PC-3 (cell line): ENCODE measurements around the gene FLII. TPM values are rescaled to one million over a fixed set of nuclear protein-coding genes. Genes with fewer than 3 reads are reported as not detected.

Source experiments
- ATAC-seq: fragments of 200-7000 bp; cut with Tn5 transposase; 2 replicates; pipeline ENCODE4 v1.9.1; 2020; ENCODE audit warnings: mild to moderate bottlenecking, moderate library complexity
- BruUV-seq: library from RNA; stranded (reverse); fragments of 400-500 nt; replicated peaks from 2 replicates; lab custom pipeline; 2021; lab: Mats Ljungman, UMichigan
- CTCF ChIA-PET: fragments of 300-600 bp; sonication (Branson Sonifier 250); formaldehyde crosslinking; loops from one replicate; lab custom pipeline; 2022; ENCODE audit warnings: antibody characterized with exemption; lab: Charles Lee
- POLR2A ChIA-PET: fragments of 300-600 bp; sonication (Branson Sonifier 250); formaldehyde crosslinking; loops from one replicate; lab custom pipeline; 2022; ENCODE audit warnings: antibody characterized with exemption; ENCODE audit not compliant: unreplicated experiment; lab: Charles Lee
- DNase-seq: peaks from one replicate; pipeline ENCODE4 v3.0.0-alpha.2; 2015
- H2AFZ ChIP-seq: fragments of 300-600 bp; sonication (generic); 2 replicates; pipeline ENCODE4 v1.6.0; 2016; ENCODE audit warnings: antibody characterized with exemption, low read length
- H3F3A ChIP-seq: fragments of 300-600 bp; sonication (generic); one replicate; pipeline ENCODE4 v1.6.0; 2017; ENCODE audit warnings: antibody characterized with exemption, low read length, control low read depth, mild to moderate bottlenecking; ENCODE audit not compliant: unreplicated experiment
- H3K27ac ChIP-seq: fragments of 300-600 bp; sonication (generic); 2 replicates; pipeline ENCODE4 v1.5.1; 2016; ENCODE audit warnings: mild to moderate bottlenecking, low read length
- H3K27me3 ChIP-seq: fragments of 300-600 bp; sonication (generic); 2 replicates; pipeline ENCODE4 v1.6.1; 2016; ENCODE audit warnings: low read length, mixed read lengths
- H3K36me3 ChIP-seq: fragments of 300-600 bp; sonication (generic); 2 replicates; pipeline ENCODE4 v1.6.1; 2016; ENCODE audit warnings: low read depth, mixed run types, low read length, mixed read lengths
- H3K4me1 ChIP-seq: fragments of 300-600 bp; sonication (generic); 2 replicates; pipeline ENCODE4 v1.5.1; 2016; ENCODE audit warnings: low read length; ENCODE audit not compliant: insufficient read depth
- H3K4me2 ChIP-seq: fragments of 300-600 bp; sonication (generic); 2 replicates; pipeline ENCODE4 v1.6.0; 2016; ENCODE audit warnings: low read length
- H3K4me3 ChIP-seq: fragments of 300-600 bp; sonication (generic); 2 replicates; pipeline ENCODE4 v1.5.1; 2016; ENCODE audit warnings: mild to moderate bottlenecking, low read length, mixed read lengths
- H3K79me2 ChIP-seq: fragments of 300-600 bp; sonication (generic); 2 replicates; pipeline ENCODE4 v1.6.1; 2017; ENCODE audit warnings: low read length, mixed read lengths
- H3K9ac ChIP-seq: fragments of 300-600 bp; sonication (generic); 2 replicates; pipeline ENCODE4 v1.6.0; 2016; ENCODE audit warnings: mild to moderate bottlenecking, low read length
- H3K9me2 ChIP-seq: fragments of 300-600 bp; sonication (generic); replicated peaks from 2 replicates; pipeline ENCODE4 v1.6.1; 2016; ENCODE audit warnings: mixed run types, low read length, mixed read lengths
- H3K9me3 ChIP-seq: fragments of 300-600 bp; sonication (generic); 2 replicates; pipeline ENCODE4 v1.6.1; 2016; ENCODE audit warnings: low read length, mixed read lengths
- H4K20me1 ChIP-seq: fragments of 300-600 bp; sonication (generic); 2 replicates; pipeline ENCODE4 v1.6.1; 2016; ENCODE audit warnings: low read length, mixed read lengths
- EZH2 ChIP-seq: fragments of 300-600 bp; sonication (generic); IDR thresholded peaks from one replicate; pipeline ENCODE4 v1.6.1; 2017; ENCODE audit warnings: antibody characterized with exemption, mild to moderate bottlenecking, low read length; ENCODE audit not compliant: unreplicated experiment
- EZH2phosphoT487 ChIP-seq: fragments of 300-600 bp; sonication (generic); IDR thresholded peaks from 2 replicates; pipeline ENCODE4 v1.6.1; 2018; ENCODE audit warnings: mild to moderate bottlenecking, antibody characterized with exemption, low read length, borderline replicate concordance
- intact Hi-C: fragments of 100-400 bp; cut with micrococcal nuclease; formaldehyde crosslinking; loops from 2 replicates; pipeline ENCODE4 v1.9.0; 2023
- total RNA-seq: library from RNA; depleted of rRNA; stranded (reverse); fragments of >200 nt; gene quantifications from 2 replicates; pipeline ENCODE4 v1.2.3, GENCODE V29; 2014
- TF ChIP-seq, protein P1 (sequence below): fragments of 300-600 bp; sonication (generic); conservative IDR thresholded peaks from 2 replicates; pipeline ENCODE4 v1.5.1; 2017; ENCODE audit warnings: antibody characterized with exemption, low read depth, mild to moderate bottlenecking, low read length

FLII gene
- total RNA-seq, 1 experiment from 2014 or later: 537 TPM

DNA sequence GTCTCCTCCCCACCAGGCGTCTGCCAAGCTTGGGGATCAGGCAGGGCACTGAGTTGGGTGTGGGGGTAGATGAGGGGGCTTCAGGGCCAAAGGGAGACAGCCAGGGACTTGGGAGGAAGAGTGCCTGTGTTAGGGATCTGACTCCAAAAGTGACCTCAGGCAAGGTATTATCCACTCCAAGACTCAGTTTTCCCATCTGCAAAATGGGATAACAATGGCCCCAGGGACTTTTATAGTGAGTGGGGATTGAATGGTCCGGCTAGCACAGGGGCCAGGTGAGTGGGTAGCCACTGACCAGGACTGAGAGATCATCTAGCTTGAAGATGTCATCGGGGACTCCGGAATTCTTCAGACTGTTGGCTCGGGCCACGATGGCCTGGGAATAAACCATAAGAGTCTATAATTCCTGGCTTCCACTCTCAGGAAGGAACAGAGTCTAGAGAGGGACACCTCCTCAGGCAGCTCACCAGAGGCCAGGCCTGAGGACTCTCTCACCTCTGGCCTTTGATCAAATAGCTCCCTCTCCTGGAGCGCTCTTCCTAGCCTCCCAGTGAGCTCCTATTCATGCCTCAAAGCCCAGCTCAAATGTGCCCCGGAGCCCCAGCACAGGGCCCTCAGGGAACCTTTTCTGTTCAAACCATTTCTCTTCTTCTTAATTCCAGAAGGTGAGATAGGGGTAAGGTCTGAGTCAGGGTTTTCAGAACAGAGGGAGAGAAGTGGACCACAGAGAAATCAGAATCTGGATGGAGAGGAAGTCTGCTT lies 3.5 kb downstream of the FLII start:
- peaks cover 24% of the 10 kb centered on the region for H3K4me1 ChIP-seq
- no peaks in the 10 kb centered on the region for H3K9me3 ChIP-seq
- peaks cover 41% of the 10 kb centered on the region for H3K79me2 ChIP-seq
- no peak overlapping the region for H3K4me2 ChIP-seq
- no peaks in the 10 kb centered on the region for H3K27me3 ChIP-seq
- no TSS peak for BruUV-seq
- H3K4me3 ChIP-seq: no peak overlapping the region
- no peak overlapping the region for H2AFZ ChIP-seq
- H3K9me2 ChIP-seq: no peaks in the 10 kb centered on the region
- DNase-seq (no peak), ATAC-seq (no peak)
- ChIA-PET POLR2A (no interaction called here), CTCF (no interaction called here)
- no peak overlapping the region for H3K9ac ChIP-seq
- H3K36me3 ChIP-seq: peaks cover 61% of the 10 kb centered on the region
- H3F3A ChIP-seq: no peaks in the 10 kb centered on the region
- TF ChIP-seq EZH2phosphoT487: no peak
- TF ChIP-seq, protein P1, sequence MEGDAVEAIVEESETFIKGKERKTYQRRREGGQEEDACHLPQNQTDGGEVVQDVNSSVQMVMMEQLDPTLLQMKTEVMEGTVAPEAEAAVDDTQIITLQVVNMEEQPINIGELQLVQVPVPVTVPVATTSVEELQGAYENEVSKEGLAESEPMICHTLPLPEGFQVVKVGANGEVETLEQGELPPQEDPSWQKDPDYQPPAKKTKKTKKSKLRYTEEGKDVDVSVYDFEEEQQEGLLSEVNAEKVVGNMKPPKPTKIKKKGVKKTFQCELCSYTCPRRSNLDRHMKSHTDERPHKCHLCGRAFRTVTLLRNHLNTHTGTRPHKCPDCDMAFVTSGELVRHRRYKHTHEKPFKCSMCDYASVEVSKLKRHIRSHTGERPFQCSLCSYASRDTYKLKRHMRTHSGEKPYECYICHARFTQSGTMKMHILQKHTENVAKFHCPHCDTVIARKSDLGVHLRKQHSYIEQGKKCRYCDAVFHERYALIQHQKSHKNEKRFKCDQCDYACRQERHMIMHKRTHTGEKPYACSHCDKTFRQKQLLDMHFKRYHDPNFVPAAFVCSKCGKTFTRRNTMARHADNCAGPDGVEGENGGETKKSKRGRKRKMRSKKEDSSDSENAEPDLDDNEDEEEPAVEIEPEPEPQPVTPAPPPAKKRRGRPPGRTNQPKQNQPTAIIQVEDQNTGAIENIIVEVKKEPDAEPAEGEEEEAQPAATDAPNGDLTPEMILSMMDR: no peak; the same call in 1 of the 2 replicates
- no peak for TF ChIP-seq EZH2
- intact Hi-C loops: no loop called here
- H4K20me1 ChIP-seq: peaks cover 4% of the 10 kb centered on the region; the same call in 1 of the 2 replicates
- no peak overlapping the region for H3K27ac ChIP-seq

GRCh38 chr17:18253947-18254821 lies 4.4 kb downstream of the FLII start:
- Histone ChIP-seq H4K20me1 (peaks cover 4% of the 10 kb centered on the region; the same call in 1 of the 2 replicates), H3K27ac (no peak overlapping the region), H3K79me2 (peaks cover 41% of the 10 kb centered on the region), H3K4me3 (no peak overlapping the region), H3K9me3 (no peaks in the 10 kb centered on the region), H3K4me2 (no peak overlapping the region), H3K4me1 (peaks cover 18% of the 10 kb centered on the region), H2AFZ (no peak overlapping the region), H3K9me2 (no peaks in the 10 kb centered on the region), H3K9ac (no peak overlapping the region), H3K27me3 (no peaks in the 10 kb centered on the region), H3K36me3 (peaks cover 62% of the 10 kb centered on the region), H3F3A (no peaks in the 10 kb centered on the region)
- POLR2A ChIA-PET: no interaction called here
- TF ChIP-seq, protein P1: no peak
- TF ChIP-seq EZH2 (no peak), EZH2phosphoT487 (no peak)
- no TSS peak for BruUV-seq
- DNase-seq (no peak), ATAC-seq (no peak)
- CTCF ChIA-PET: no interaction called here
- intact Hi-C loops: no loop called here
